ENCODE measurements around the gene DCLRE1B. TPM values are rescaled to one million over a fixed set of nuclear protein-coding genes. Genes with fewer than 3 reads are reported as not detected.
A peak's percentile ranks its signal among the peaks of the same experiment; 100 is the strongest.

The DCLRE1B gene
- total RNA-seq (4.3 and 4.8 TPM in 2 replicates), polyA plus RNA-seq (0.75 and 1.0 TPM in 2 replicates), polyA minus RNA-seq (3.2 and 3.3 TPM in 2 replicates)
- 3.4 TPM for total RNA-seq (2013)

DNA sequence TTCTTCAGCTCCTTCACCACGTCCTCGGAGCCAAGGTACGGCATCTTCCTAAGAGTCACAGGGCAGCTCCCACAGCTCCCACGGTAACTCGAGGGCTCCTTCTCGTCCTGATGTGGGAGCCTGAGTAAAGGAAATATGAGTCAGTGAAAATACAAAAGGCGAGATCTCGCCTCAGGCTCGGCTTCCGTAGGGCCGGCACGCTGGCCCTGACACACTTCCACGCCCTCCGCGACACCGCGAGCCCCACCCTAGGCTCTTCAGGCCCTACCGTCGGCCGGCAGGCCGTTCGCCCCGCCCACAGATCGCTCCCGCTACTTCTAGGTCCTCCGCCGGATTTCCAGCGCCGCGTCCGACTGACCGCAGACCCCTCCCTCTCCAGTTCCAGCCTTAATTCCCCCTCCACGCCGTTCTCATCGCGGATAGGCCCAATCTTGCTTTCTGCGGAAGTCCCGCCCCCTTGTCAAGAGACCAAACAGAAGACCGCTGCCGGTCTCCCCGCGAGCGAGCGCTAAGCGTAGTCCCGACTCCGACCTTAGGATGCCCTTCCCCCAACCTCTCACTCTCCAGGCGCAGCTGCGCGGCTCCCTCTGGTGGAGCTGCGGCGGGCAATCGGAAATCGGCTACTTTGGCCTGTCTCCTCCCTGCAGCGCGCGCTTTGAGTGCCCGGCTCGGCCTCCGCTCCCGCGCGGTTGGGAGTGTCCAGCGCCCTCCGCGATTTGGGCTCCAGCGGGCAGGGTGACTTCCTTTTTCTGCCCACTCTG lies at the start of gene DCLRE1B, which contains the start of gene AP4B1:
TSS of gene DCLRE1B (plus strand) at position 653 of the 761 bp plus-strand sequence. CDS start 261 bp downstream, outside the sequence.
TSS of gene AP4B1 (minus strand) at position 126 of the 761 bp plus-strand sequence. CDS start at position 44, 82 bp downstream.
- H2AFZ ChIP-seq (ENCODE audit: insufficient read depth, low read depth, low read length, poor library complexity, severe bottlenecking): peak within 1 kb of the TSS; percentile 96
- H4K20me1 ChIP-seq (ENCODE audit: control insufficient read depth, insufficient read depth, low read length, poor library complexity, severe bottlenecking): no peaks in the 10 kb centered on the region
- H3K36me3 ChIP-seq (replicated peaks in 1 of 2; ENCODE audit: control extremely low read depth in 1 of 2, control insufficient read depth in 1 of 2, extremely low read depth in 1 of 2, insufficient read depth in 2 of 2, low read length in 1 of 2): peaks cover 2 to 37% of the 10 kb centered on the region in 2 experiments
- Mint-ChIP-seq H3K4me1 (peaks cover 43% of the 10 kb centered on the region), H3K27me3 (no peaks in the 10 kb centered on the region), H3K9me3 (ENCODE audit: insufficient read depth) (no peaks in the 10 kb centered on the region), H3K4me3 (peak within 1 kb of the TSS; percentile 92), H3K27ac (peak within 1 kb of the TSS; percentile 99)
- H3K9me3 ChIP-seq (ENCODE audit: control extremely low read depth in 1 of 3, control insufficient read depth in 2 of 3, insufficient read depth in 1 of 3, low read length in 2 of 3): no peaks in the 10 kb centered on the region
- ATAC-seq (ENCODE audit: low read depth): peak; percentile 90
- under 1% methylated on average over 64 of the region's 67 CpGs for WGBS (ENCODE audit: insufficient coverage)
- H3K9ac ChIP-seq (ENCODE audit: low read length): peak within 1 kb of the TSS; percentile 85
- H3K4me3 ChIP-seq (ENCODE audit: control extremely low read depth in 1 of 5, extremely low read depth in 1 of 5, insufficient read depth in 1 of 5, low read depth in 2 of 5, low read length in 4 of 5): peak within 1 kb of the TSS; percentile 87 to 98 (median 92)
- peak within 1 kb of the TSS; percentile 83 for H3K4me2 ChIP-seq (replicated peaks; ENCODE audit: low read depth, low read length, poor library complexity, severe bottlenecking)
- no peak for TF ChIP-seq EZH2 (IDR thresholded peaks at IDR 0.05; ENCODE audit: borderline replicate concordance, insufficient read depth, low read depth, low read length, poor library complexity, severe bottlenecking)
- TF ChIP-seq, protein P1, sequence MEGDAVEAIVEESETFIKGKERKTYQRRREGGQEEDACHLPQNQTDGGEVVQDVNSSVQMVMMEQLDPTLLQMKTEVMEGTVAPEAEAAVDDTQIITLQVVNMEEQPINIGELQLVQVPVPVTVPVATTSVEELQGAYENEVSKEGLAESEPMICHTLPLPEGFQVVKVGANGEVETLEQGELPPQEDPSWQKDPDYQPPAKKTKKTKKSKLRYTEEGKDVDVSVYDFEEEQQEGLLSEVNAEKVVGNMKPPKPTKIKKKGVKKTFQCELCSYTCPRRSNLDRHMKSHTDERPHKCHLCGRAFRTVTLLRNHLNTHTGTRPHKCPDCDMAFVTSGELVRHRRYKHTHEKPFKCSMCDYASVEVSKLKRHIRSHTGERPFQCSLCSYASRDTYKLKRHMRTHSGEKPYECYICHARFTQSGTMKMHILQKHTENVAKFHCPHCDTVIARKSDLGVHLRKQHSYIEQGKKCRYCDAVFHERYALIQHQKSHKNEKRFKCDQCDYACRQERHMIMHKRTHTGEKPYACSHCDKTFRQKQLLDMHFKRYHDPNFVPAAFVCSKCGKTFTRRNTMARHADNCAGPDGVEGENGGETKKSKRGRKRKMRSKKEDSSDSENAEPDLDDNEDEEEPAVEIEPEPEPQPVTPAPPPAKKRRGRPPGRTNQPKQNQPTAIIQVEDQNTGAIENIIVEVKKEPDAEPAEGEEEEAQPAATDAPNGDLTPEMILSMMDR (IDR thresholded peaks at IDR 0.05): peak; percentile 71
- H3K27me3 ChIP-seq (replicated peaks in 1 of 4; ENCODE audit: control extremely low read depth in 1 of 4, control insufficient read depth in 3 of 4, insufficient read depth in 4 of 4, low read length in 3 of 4): no peaks in the 10 kb centered on the region
- ChIA-PET POLR2A (interaction anchor here (1.0 to 3.5 kb wide), 5 partner anchors 25 to 93 kb away, joined by 4 to 50 read pairs (median 5); partner anchors contain the start of genes HIPK1 and RSBN1), CTCF (interaction anchor here (0.8 to 5.6 kb wide), 15 partner anchors 12 to 1189 kb away, joined by 3 to 94 read pairs (median 5); partner anchors contain the start of genes HIPK1 and PPM1J)
- peak within 1 kb of the TSS; percentile 87 to 93 for H3K27ac ChIP-seq (ENCODE audit: low read length in 2 of 2)
- peaks cover 38% of the 10 kb centered on the region for H3K79me2 ChIP-seq (ENCODE audit: control insufficient read depth, insufficient read depth, low read length)
- peak; percentile 99 for DNase-seq
- intact Hi-C loops (cut with micrococcal nuclease): loop anchor here (1.0 to 10.0 kb wide), 9 partner anchors 24 to 1190 kb away; partner anchors contain the start of genes BCAS2, HIPK1, PHTF1 and PPM1J
- H3K4me1 ChIP-seq (ENCODE audit: control insufficient read depth in 2 of 2, insufficient read depth in 2 of 2, low read length in 2 of 2): peaks cover 32 to 39% of the 10 kb centered on the region in 2 donors

Measured in B cell (primary cell).